ENCODE data around the gene SMCO1. TPM values are rescaled to one million over a fixed set of nuclear protein-coding genes. Genes with fewer than 3 reads are reported as not detected.

SMCO1 gene, protein sequence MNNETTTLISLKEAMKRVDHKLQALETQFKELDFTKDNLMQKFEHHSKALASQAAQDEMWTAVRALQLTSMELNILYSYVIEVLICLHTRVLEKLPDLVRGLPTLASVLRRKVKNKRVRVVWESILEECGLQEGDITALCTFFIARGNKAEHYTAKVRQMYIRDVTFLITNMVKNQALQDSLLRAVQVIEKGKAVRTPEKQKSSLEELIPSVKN
- not detected in 2 replicates for total RNA-seq
- polyA plus RNA-seq: not detected in 2 replicates

DNA sequence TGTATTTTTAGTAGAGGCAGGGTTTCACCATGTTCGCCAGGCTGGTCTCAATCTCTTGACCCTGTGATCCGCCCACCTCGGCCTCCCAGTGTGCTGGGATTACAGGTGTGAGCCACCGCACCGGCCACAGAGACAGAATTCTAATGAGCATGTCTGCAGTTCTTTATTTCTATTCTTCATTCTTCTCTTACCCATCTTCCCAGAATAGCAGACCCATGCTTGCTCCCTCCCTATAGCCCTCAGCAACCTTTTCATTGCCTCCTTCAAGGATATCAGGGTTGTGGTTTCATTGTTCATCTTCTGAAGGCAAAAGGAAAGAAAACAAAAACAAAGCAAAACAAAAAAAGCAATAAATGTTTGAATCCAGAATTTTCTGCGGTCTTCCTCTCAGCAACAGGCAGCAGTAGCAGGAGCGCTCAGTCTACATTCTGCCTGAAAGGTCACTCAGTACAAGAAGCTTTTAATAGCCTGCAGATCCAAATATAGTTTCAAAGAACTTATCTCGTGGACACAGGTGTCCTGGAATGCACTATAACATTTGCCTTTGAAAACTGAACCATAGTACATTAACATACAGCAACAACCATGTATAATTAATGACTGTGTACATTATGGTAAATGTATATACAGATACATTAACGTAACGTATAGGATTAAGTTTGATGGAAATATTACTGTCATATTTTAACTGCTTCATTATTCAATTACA lies at the start of gene SMCO1:
Gene SMCO1 (minus strand): TSS at position 434 of the 709 bp plus-strand sequence. CDS start 137 bp downstream, at position 297.
- Histone ChIP-seq H3K4me3 (no peak within 1 kb of the TSS), H2AFZ (no peak within 1 kb of the TSS), H3K79me2 (no peaks in the 10 kb centered on the region), H4K20me1 (ENCODE audit: insufficient read depth, poor library complexity, severe bottlenecking) (no peaks in the 10 kb centered on the region), H3K27me3 (no peaks in the 10 kb centered on the region), H3K9me2 (replicated peaks; ENCODE audit: insufficient read depth) (no peaks in the 10 kb centered on the region), H3K4me2 (no peak within 1 kb of the TSS), H3K36me3 (replicated peaks; ENCODE audit: insufficient read depth, low read depth) (no peaks in the 10 kb centered on the region), H3K4me1 (ENCODE audit: insufficient read depth) (no peaks in the 10 kb centered on the region), H3K27ac (no peak within 1 kb of the TSS), H3K9me3 (ENCODE audit: low read depth) (no peaks in the 10 kb centered on the region)
- TF ChIP-seq EZH2 (IDR thresholded peaks at IDR 0.05; ENCODE audit: borderline replicate concordance) (no peak), EZH2phosphoT487 (IDR thresholded peaks at IDR 0.05; ENCODE audit: low read depth, severe bottlenecking, unreplicated experiment) (no peak)
- TF ChIP-seq, protein P1, sequence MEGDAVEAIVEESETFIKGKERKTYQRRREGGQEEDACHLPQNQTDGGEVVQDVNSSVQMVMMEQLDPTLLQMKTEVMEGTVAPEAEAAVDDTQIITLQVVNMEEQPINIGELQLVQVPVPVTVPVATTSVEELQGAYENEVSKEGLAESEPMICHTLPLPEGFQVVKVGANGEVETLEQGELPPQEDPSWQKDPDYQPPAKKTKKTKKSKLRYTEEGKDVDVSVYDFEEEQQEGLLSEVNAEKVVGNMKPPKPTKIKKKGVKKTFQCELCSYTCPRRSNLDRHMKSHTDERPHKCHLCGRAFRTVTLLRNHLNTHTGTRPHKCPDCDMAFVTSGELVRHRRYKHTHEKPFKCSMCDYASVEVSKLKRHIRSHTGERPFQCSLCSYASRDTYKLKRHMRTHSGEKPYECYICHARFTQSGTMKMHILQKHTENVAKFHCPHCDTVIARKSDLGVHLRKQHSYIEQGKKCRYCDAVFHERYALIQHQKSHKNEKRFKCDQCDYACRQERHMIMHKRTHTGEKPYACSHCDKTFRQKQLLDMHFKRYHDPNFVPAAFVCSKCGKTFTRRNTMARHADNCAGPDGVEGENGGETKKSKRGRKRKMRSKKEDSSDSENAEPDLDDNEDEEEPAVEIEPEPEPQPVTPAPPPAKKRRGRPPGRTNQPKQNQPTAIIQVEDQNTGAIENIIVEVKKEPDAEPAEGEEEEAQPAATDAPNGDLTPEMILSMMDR (IDR thresholded peaks at IDR 0.05; ENCODE audit: poor library complexity): no peak
- WGBS (ENCODE audit: low lambda C conversion rate, missing lambda C conversion rate): 92% methylated on average over 10 of the region's 10 CpGs
- DNase-seq (ENCODE audit: low spot score): no peak

DNA sequence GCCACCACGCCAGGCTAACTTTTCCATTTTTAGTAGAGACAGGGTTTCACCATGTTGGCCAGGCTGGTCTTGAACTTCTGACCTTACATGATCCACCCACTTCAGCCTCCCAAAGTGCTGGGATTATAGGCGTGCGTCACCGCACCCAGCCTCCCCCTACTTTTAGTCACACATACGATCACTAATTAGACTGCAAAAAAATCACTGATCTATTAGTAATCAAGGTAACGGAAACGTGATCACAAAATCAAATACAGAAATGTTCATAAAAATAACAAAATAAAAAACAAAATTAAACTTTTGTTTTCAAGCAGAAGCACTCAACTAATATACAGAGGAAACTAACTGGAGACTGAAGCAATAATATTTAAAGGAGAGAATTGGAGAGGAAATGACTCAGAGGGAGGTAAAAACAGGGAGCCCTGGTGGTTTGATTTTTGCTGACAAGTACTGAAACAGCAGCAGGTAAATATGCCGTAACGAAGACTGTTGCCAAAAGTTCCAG lies 48.6 kb upstream of the SMCO1 start:
- Histone ChIP-seq H3K27me3 (no peaks in the 10 kb centered on the region), H3K36me3 (replicated peaks; ENCODE audit: insufficient read depth, low read depth) (no peaks in the 10 kb centered on the region), H3K4me2 (no peak overlapping the region), H3K79me2 (peaks cover 18% of the 10 kb centered on the region), H3K4me3 (no peak overlapping the region), H4K20me1 (ENCODE audit: insufficient read depth, poor library complexity, severe bottlenecking) (no peaks in the 10 kb centered on the region), H3K27ac (no peak overlapping the region), H3K9me2 (replicated peaks; ENCODE audit: insufficient read depth) (no peaks in the 10 kb centered on the region), H2AFZ (no peak overlapping the region), H3K4me1 (ENCODE audit: insufficient read depth) (no peaks in the 10 kb centered on the region), H3K9me3 (ENCODE audit: low read depth) (no peaks in the 10 kb centered on the region)
- 94% methylated on average over 9 of the region's 9 CpGs for WGBS (ENCODE audit: low lambda C conversion rate, missing lambda C conversion rate)
- TF ChIP-seq EZH2 (IDR thresholded peaks at IDR 0.05; ENCODE audit: borderline replicate concordance): no peak
- no peak for TF ChIP-seq EZH2phosphoT487 (IDR thresholded peaks at IDR 0.05; ENCODE audit: low read depth, severe bottlenecking, unreplicated experiment)
- TF ChIP-seq, protein P1 (IDR thresholded peaks at IDR 0.05; ENCODE audit: poor library complexity): no peak
- no peak for DNase-seq (ENCODE audit: low spot score)

DNA sequence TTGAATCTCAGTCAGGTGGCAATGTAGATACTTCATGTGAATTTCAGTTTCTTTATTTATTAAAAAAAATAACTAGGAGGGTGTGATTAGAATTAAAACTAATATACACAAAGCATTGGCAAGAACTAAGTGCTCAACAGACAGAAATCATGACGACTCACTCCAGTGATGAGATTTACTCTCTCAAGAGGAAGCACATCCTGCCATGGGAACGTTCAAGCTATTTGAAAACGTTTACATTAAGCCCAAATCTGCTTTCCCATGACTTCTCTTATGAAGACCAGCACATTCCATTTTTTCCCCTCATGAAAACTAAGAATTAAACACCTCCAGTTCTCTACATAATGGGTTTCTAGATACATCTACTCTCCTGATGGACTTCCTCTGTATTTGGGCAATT lies 44.7 kb upstream of the SMCO1 start:
- no peak overlapping the region for H2AFZ ChIP-seq
- DNase-seq (ENCODE audit: low spot score): no peak
- 74% methylated on average over 3 of the region's 3 CpGs for WGBS (ENCODE audit: low lambda C conversion rate, missing lambda C conversion rate)
- TF ChIP-seq EZH2 (IDR thresholded peaks at IDR 0.05; ENCODE audit: borderline replicate concordance) (no peak), EZH2phosphoT487 (IDR thresholded peaks at IDR 0.05; ENCODE audit: low read depth, severe bottlenecking, unreplicated experiment) (no peak)
- TF ChIP-seq, protein P1 (IDR thresholded peaks at IDR 0.05; ENCODE audit: poor library complexity): no peak
- no peaks in the 10 kb centered on the region for H3K4me1 ChIP-seq (ENCODE audit: insufficient read depth)
- H4K20me1 ChIP-seq (ENCODE audit: insufficient read depth, poor library complexity, severe bottlenecking): no peaks in the 10 kb centered on the region
- no peaks in the 10 kb centered on the region for H3K36me3 ChIP-seq (replicated peaks; ENCODE audit: insufficient read depth, low read depth)
- H3K9me2 ChIP-seq (replicated peaks; ENCODE audit: insufficient read depth): no peaks in the 10 kb centered on the region
- no peak overlapping the region for H3K27ac ChIP-seq
- no peak overlapping the region for H3K4me2 ChIP-seq
- H3K79me2 ChIP-seq: peaks cover 2% of the 10 kb centered on the region
- no peaks in the 10 kb centered on the region for H3K27me3 ChIP-seq
- H3K4me3 ChIP-seq: no peak overlapping the region
- H3K9me3 ChIP-seq (ENCODE audit: low read depth): no peaks in the 10 kb centered on the region

All from hepatocyte (in vitro differentiated cells).